ENCODE measurements around the gene NXNL1. TPM values are rescaled to one million over a fixed set of nuclear protein-coding genes. Genes with fewer than 3 reads are reported as not detected.
"Not testable (repeated sequence)": the region's sequence is repeated elsewhere in the genome, so short reads cannot be mapped to it uniquely, and the experiment has no call there.

The NXNL1 gene
- total RNA-seq, result not detected
- polyA plus RNA-seq (ENCODE audit: insufficient read length in 2 of 2), result not detected
- long read RNA-seq, donor 1, result 0 reads
- long read RNA-seq, donor 2, result 0 reads
- long read RNA-seq, donor 3, result 0 reads
- long read RNA-seq, donor 4, result 0 reads

GRCh38 chr19:17460372-17461230 is at the start of gene NXNL1:
TSS of gene NXNL1 (minus strand) at chr19:17460926. CDS start at chr19:17460869, 57 bp downstream.
- Histone ChIP-seq H3K36me3 (ENCODE audit: control insufficient read depth, insufficient read depth, low read length) (no peaks in the 10 kb centered on the region), H3K27ac (ENCODE audit: low read depth, low read length) (no peak within 1 kb of the TSS), H3K4me1 (ENCODE audit: control insufficient read depth, insufficient read depth, low read length) (peaks cover 5% of the 10 kb centered on the region), H3K27me3 (ENCODE audit: control insufficient read depth, insufficient read depth, low read length) (peaks cover 27% of the 10 kb centered on the region), H3K4me3 (ENCODE audit: low read depth, low read length) (no peak within 1 kb of the TSS), H3K9me3 (ENCODE audit: control insufficient read depth, insufficient read depth, low read length) (no peaks in the 10 kb centered on the region)
- no peak for DNase-seq (ENCODE audit: low read depth in 4 of 6, low spot score in 6 of 6)
- 85% methylated on average over 25 of the region's 26 CpGs for WGBS (ENCODE audit: insufficient coverage)

GRCh38 chr19:17508558-17508933 is 47.8 kb upstream of the NXNL1 start:
- 86% methylated on average over 3 of the region's 3 CpGs for WGBS (ENCODE audit: insufficient coverage)
- not testable (repeated sequence) for H3K4me3 ChIP-seq (ENCODE audit: low read depth, low read length); DNase-seq (ENCODE audit: low read depth in 4 of 6, low spot score in 6 of 6); H3K27me3 ChIP-seq (ENCODE audit: control insufficient read depth, insufficient read depth, low read length); H3K9me3 ChIP-seq (ENCODE audit: control insufficient read depth, insufficient read depth, low read length)
- Histone ChIP-seq H3K27ac (ENCODE audit: low read depth, low read length) (peak overlapping the region; percentile 73), H3K4me1 (ENCODE audit: control insufficient read depth, insufficient read depth, low read length) (peaks cover 22% of the 10 kb centered on the region), H3K36me3 (ENCODE audit: control insufficient read depth, insufficient read depth, low read length) (peaks cover 32% of the 10 kb centered on the region)

- WGBS (ENCODE audit: insufficient coverage), result 86% methylated on average over 9 of the region's 9 CpGs
- no peaks in the 10 kb centered on the region for H3K9me3 ChIP-seq (ENCODE audit: control insufficient read depth, insufficient read depth, low read length)
- H3K27me3 ChIP-seq (ENCODE audit: control insufficient read depth, insufficient read depth, low read length), result no peaks in the 10 kb centered on the region
- peaks cover 32% of the 10 kb centered on the region for H3K36me3 ChIP-seq (ENCODE audit: control insufficient read depth, insufficient read depth, low read length)
- no peak overlapping the region for H3K27ac ChIP-seq (ENCODE audit: low read depth, low read length)
- DNase-seq (ENCODE audit: low read depth in 4 of 6, low spot score in 6 of 6), result no peak
- H3K4me1 ChIP-seq (ENCODE audit: control insufficient read depth, insufficient read depth, low read length), result peaks cover 11% of the 10 kb centered on the region
- no peak overlapping the region for H3K4me3 ChIP-seq (ENCODE audit: low read depth, low read length)
Measured at GRCh38 chr19:17506745-17507144, 46.0 kb upstream of the NXNL1 start.

DNA sequence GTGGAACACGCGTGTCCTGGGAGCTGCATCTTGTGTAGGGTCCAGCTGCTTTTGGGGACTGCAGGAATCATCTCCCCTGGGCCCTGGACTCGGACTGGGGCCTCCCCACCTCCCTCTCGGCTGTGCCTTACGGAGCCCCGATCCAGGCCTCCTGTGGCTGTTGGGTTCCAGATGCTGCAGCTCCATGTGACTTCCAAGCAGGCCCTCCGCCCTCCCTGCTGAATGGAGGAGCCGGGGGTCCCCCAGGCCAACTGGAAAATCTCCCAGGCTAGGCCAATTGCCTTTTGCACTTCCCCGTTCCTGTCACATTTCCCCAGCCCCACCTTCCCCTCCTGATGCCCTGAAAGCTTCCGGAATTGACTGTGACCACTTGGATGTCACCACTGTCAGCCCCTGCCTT is 44.5 kb upstream of the NXNL1 start:
- H3K36me3 ChIP-seq (ENCODE audit: control insufficient read depth, insufficient read depth, low read length), result peaks cover 45% of the 10 kb centered on the region
- H3K4me3 ChIP-seq (ENCODE audit: low read depth, low read length), result no peak overlapping the region
- peaks cover 7% of the 10 kb centered on the region for H3K4me1 ChIP-seq (ENCODE audit: control insufficient read depth, insufficient read depth, low read length)
- H3K9me3 ChIP-seq (ENCODE audit: control insufficient read depth, insufficient read depth, low read length), result no peaks in the 10 kb centered on the region
- no peaks in the 10 kb centered on the region for H3K27me3 ChIP-seq (ENCODE audit: control insufficient read depth, insufficient read depth, low read length)
- WGBS (ENCODE audit: insufficient coverage), result 80% methylated on average over 10 of the region's 10 CpGs
- H3K27ac ChIP-seq (ENCODE audit: low read depth, low read length), result no peak overlapping the region
- no peak for DNase-seq (ENCODE audit: low read depth in 4 of 6, low spot score in 6 of 6)

- no peaks in the 10 kb centered on the region for H3K27me3 ChIP-seq (ENCODE audit: control insufficient read depth, insufficient read depth, low read length)
- H3K27ac ChIP-seq (ENCODE audit: low read depth, low read length), result no peak overlapping the region
- peaks cover 53% of the 10 kb centered on the region for H3K36me3 ChIP-seq (ENCODE audit: control insufficient read depth, insufficient read depth, low read length)
- no peak overlapping the region for H3K4me3 ChIP-seq (ENCODE audit: low read depth, low read length)
- H3K4me1 ChIP-seq (ENCODE audit: control insufficient read depth, insufficient read depth, low read length), result peaks cover 9% of the 10 kb centered on the region
- no peaks in the 10 kb centered on the region for H3K9me3 ChIP-seq (ENCODE audit: control insufficient read depth, insufficient read depth, low read length)
- WGBS (ENCODE audit: insufficient coverage), result 93% methylated on average over 13 of the region's 13 CpGs
- no peak for DNase-seq (ENCODE audit: low read depth in 4 of 6, low spot score in 6 of 6)
Measured at GRCh38 chr19:17504456-17504855, 43.7 kb upstream of the NXNL1 start.

GRCh38 chr19:17504030-17504429 is 43.3 kb upstream of the NXNL1 start:
- no peak overlapping the region for H3K27ac ChIP-seq (ENCODE audit: low read depth, low read length)
- peaks cover 53% of the 10 kb centered on the region for H3K36me3 ChIP-seq (ENCODE audit: control insufficient read depth, insufficient read depth, low read length)
- H3K4me3 ChIP-seq (ENCODE audit: low read depth, low read length), result no peak overlapping the region
- H3K27me3 ChIP-seq (ENCODE audit: control insufficient read depth, insufficient read depth, low read length), result no peaks in the 10 kb centered on the region
- H3K9me3 ChIP-seq (ENCODE audit: control insufficient read depth, insufficient read depth, low read length), result no peaks in the 10 kb centered on the region
- DNase-seq (ENCODE audit: low read depth in 4 of 6, low spot score in 6 of 6), result no peak
- peaks cover 9% of the 10 kb centered on the region for H3K4me1 ChIP-seq (ENCODE audit: control insufficient read depth, insufficient read depth, low read length)
- WGBS (ENCODE audit: insufficient coverage), result 89% methylated on average over 1 of the region's 2 CpGs

DNA sequence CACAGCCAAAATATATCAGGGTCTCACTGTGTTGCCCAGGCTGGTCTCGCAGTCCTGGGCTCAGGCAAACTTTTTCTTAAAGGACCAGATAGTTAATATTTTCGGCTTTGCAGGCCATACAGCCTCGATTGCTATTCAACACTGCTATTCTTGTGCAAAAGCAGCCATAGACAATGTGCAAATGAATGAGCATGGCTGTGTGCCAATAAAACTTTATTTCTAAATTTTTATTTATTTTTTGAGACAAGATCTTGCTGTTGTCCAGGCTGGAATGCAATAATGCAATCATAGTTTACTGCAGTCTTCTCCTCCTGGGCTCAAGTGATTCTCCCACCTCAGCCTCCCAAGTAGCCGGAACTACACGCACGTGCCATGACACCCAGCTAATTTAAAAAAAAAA is 42.5 kb upstream of the NXNL1 start:
- Histone ChIP-seq H3K36me3 (ENCODE audit: control insufficient read depth, insufficient read depth, low read length) (peaks cover 52% of the 10 kb centered on the region), H3K4me1 (ENCODE audit: control insufficient read depth, insufficient read depth, low read length) (peaks cover 12% of the 10 kb centered on the region), H3K4me3 (ENCODE audit: low read depth, low read length) (no peak overlapping the region), H3K27ac (ENCODE audit: low read depth, low read length) (no peak overlapping the region), H3K27me3 (ENCODE audit: control insufficient read depth, insufficient read depth, low read length) (no peaks in the 10 kb centered on the region), H3K9me3 (ENCODE audit: control insufficient read depth, insufficient read depth, low read length) (no peaks in the 10 kb centered on the region)
- DNase-seq (ENCODE audit: low read depth in 4 of 6, low spot score in 6 of 6), result no peak
- 98% methylated on average over 6 of the region's 6 CpGs for WGBS (ENCODE audit: insufficient coverage)

DNA sequence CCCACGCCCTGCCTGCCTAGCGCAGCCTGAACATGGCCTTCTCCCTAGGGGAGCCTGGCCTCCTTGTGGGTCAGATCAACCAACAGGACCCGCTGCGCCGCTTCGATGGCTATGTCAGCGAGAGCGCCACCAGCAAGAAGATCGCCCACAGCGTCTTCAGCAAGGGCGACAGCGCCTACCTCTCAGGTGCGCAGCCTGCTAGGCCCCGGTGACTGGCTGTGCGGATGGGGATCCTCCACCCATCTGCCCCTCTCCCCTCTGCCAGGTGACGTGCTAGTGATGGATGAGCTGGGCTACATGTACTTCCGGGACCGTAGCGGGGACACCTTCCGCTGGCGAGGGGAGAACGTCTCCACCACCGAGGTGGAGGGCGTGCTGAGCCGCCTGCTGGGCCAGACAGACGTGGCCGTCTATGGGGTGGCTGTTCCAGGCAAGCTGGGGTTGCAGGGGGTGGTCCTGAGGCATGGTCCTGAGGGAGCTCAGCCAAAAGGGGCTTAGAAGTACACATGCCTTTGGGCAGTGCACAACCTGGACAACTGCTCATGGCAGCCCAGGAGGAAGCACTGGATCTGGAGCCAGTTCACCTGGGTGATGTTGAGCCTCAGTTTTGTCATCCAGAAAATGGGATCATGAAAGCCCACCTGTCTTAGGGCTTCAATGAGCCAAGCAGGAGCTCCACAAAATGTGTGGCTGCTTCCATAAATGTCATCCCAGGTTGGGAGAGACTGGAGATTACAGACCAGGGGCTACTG is 39.9 kb upstream of the NXNL1 start:
- H3K27me3 ChIP-seq (ENCODE audit: control insufficient read depth, insufficient read depth, low read length), result no peaks in the 10 kb centered on the region
- H3K9me3 ChIP-seq (ENCODE audit: control insufficient read depth, insufficient read depth, low read length), result no peaks in the 10 kb centered on the region
- H3K36me3 ChIP-seq (ENCODE audit: control insufficient read depth, insufficient read depth, low read length), result peaks cover 55% of the 10 kb centered on the region
- no peak overlapping the region for H3K27ac ChIP-seq (ENCODE audit: low read depth, low read length)
- H3K4me1 ChIP-seq (ENCODE audit: control insufficient read depth, insufficient read depth, low read length), result peaks cover 26% of the 10 kb centered on the region
- WGBS (ENCODE audit: insufficient coverage), result 95% methylated on average over 25 of the region's 27 CpGs
- no peak for DNase-seq (ENCODE audit: low read depth in 4 of 6, low spot score in 6 of 6)
- no peak overlapping the region for H3K4me3 ChIP-seq (ENCODE audit: low read depth, low read length)

DNA sequence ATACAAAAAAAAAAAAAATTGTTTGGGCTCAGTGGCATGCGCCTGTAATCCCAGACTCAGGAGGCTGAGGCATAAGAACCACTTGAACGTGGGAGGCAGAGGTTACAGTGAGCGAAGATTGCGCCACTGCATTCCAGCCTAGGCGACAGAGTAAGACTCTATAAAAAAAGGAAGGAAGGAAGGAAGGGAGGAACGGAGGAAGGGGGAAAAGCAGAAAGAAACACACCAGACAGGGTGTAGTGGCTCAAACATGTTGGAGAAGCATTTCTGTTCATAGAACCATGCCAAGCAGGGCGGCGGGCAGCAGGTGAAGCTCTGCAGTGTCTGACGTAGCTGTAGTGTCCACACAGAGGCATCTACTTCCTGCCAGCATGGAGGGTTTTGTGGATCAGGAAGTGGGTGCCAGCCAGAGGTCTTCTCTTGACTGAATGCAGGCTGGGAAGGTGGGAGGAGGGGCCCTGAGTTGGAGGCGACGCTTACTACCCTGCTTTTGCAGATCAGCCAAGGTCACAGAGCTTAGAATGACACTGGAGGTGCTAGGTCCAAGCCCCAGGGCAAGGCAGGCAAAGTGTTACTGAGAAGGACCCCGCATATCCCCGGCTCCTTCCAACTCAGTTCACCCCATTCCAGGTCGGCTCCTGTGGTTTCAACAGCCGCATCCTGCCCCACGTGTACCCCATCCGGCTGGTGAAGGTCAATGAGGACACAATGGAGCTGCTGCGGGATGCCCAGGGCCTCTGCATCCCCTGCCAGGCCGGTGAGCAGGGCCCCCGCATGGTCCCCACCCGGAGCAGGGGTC is 39.1 kb upstream of the NXNL1 start:
- 80% methylated on average over 21 of the region's 21 CpGs for WGBS (ENCODE audit: insufficient coverage)
- no peak overlapping the region for H3K27ac ChIP-seq (ENCODE audit: low read depth, low read length)
- H3K27me3 ChIP-seq (ENCODE audit: control insufficient read depth, insufficient read depth, low read length), result no peaks in the 10 kb centered on the region
- DNase-seq (ENCODE audit: low read depth in 4 of 6, low spot score in 6 of 6), result no peak
- no peaks in the 10 kb centered on the region for H3K9me3 ChIP-seq (ENCODE audit: control insufficient read depth, insufficient read depth, low read length)
- peaks cover 47% of the 10 kb centered on the region for H3K36me3 ChIP-seq (ENCODE audit: control insufficient read depth, insufficient read depth, low read length)
- no peak overlapping the region for H3K4me3 ChIP-seq (ENCODE audit: low read depth, low read length)
- peaks cover 26% of the 10 kb centered on the region for H3K4me1 ChIP-seq (ENCODE audit: control insufficient read depth, insufficient read depth, low read length)
